GM12892 (cell line): ENCODE data around the gene EIF3K.

ENCODE experiments used
- POLR2A ChIP-seq: IDR thresholded peaks from 2 replicates; pipeline ENCODE4 v1.6.1; 2011; ENCODE audit warnings: low read depth, low read length, control low read depth
- POLR2AphosphoS5 ChIP-seq: IDR thresholded peaks from 2 replicates; pipeline ENCODE4 v1.6.1; 2011; ENCODE audit warnings: low read depth, low read length, control low read depth
- TAF1 ChIP-seq: IDR thresholded peaks from 2 replicates; pipeline ENCODE4 v1.6.1; 2011; ENCODE audit warnings: low read depth, mild to moderate bottlenecking, control low read depth, low read length, borderline replicate concordance

DNA sequence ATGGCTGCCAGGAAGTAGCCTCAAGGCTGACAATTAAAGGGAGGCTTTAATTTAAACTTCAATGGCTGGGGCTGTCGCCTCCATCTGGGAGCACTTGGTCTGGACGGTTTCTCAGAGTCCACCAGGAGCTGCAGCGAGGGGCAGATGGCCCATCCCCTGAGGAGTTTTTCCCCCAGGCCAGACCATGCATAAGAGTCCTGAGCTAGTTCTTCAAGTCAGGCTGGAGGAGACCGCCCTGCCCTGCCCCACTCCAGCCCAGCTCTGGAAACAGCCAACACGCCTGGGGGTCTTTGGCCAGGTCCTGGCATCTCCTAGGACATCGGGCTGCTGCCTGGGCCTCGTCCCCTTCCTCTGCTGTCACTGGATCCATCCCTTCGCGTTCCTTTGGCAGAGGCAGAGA is 23.2 kb downstream of the EIF3K start:
- TF ChIP-seq POLR2A (no peak), TAF1 (no peak), POLR2AphosphoS5 (no peak)
